Eye (tissue), 1 donor: ENCODE results near the gene LCE2C.
A peak's percentile ranks its signal among the peaks of the same experiment; 100 is the strongest.
"Not testable (repeated sequence)": the region's sequence is repeated elsewhere in the genome, so short reads cannot be mapped to it uniquely, and the experiment has no call there.

Experiments used
- DNase-seq: peaks from one replicate; pipeline ENCODE4 v3.0.0-alpha.2; 2015

Gene LCE2C, protein sequence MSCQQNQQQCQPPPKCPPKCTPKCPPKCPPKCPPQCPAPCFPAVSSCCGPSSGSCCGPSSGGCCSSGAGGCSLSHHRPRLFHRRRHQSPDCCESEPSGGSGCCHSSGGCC

DNA sequence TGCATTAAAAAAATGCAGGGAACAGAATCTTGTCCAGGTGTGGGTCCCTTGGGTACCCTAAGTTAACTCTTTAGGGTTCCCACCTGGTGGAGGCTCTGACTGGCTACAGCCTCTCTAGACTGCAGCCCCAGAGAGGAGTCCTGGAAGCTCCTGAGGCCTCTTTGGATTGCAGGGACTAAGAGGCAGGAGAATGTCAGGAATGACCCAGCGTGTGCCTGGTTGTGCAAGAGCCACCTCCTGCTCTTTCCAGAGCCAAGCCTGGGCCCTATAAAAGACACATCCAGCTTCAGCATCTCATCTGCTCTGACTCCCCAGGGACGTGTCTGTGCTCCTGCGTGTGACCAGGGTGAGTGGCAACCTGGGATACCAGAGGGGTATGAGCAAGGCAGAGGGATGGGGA lies at the start of gene LCE2C:
Gene LCE2C, plus strand, starts transcription at position 297 of the 400 bp plus-strand sequence. CDS start 737 bp downstream, outside the sequence.
- not testable (repeated sequence) for DNase-seq

DNA sequence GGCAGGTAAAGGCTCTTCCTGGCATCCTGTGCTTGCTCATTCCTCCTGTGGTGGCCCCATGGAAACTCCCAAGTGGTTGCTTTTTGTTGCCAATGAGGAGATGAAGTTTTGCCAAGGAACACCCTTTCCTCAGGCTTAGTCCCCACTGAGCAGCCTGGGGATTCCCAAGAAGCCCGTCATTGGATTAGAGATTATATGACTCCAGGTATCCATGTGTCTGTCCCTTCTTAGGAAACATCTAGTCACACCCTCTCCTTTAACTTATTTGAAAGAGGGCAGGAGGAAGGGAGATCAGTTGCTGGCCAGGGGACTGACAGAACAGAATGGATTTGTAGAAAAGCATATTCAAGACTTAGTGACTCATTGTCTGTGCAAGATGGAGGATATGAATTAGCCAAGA lies 48.3 kb upstream of the LCE2C start:
- no peak for DNase-seq

DNA sequence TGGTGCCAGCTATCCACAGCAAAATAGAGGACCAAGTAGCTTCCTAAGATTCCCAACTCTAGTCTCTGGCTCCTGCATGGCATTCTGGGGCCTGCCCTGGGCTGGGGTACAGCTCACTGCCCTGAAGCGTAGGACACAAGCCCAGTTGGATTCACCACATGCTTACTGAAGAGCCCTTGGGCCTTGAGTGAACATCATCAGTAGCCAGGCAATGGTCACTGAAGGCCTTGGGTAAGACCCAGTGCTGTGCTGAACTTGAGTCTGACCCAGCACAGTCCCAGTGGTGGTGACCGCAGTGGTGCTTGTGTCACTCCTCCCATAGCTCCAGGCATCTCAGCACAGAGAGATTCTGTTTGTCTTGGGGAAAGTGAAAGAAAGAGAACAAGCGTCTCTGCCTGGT lies 44.5 kb upstream of the LCE2C start:
- no peak for DNase-seq

DNA sequence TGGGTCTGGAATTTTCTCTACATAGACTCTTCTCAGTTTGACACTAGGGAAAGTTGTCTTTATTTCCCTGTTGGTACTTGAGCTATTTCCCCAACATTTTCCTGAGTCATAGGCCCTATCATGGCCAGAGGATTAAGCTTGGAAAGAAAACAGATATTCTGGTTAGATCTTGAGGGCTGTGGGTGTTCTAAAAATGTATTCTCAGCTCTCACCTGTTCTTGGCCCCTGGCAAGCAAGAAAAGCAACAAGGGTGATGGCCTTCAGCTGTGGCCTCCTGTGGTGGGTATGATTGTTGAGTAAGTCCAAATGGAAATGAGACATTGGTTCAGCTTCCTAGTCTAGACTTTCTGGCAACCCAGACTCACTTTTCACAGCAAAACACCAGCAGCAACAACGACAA lies 34.7 kb upstream of the LCE2C start:
- no peak for DNase-seq

DNA sequence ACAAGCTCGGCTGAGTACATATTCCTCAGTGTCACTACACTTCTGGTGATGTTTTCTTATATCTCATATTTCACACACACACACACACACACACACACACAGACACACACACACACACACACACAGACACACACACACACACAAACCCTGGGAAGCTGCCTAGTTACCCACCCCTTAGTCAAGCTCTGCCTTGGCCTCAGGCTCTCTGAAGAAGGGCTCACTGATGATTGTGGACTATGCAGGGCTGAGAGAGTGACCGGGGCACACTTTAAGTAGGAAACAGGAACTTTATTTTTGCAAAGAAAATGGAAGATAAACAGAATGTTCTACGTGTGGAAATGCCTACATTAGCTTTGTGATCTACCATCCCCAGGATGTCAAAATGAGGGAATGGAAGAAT lies 31.1 kb upstream of the LCE2C start:
- DNase-seq, result no peak

DNA sequence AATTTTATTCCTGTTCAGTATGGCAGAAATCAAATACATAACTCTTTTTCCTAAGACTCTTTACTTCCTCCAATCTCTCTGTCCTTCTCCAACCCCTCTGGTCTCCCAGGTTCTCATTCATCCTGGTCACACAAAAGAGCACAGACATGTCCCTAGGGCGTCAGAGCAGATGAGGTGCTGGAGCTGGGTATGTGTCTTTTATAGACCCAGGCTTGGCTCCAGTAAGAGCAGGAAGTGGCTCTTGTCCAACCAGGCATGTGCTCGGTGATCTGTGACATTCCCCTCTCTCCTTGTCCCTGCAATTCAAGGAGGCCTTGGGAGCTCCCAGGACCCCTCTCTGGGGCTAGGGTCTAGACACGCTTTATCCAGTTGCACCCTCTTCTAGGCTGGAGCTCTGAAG lies 29.9 kb upstream of the LCE2C start:
- no peak for DNase-seq

DNA sequence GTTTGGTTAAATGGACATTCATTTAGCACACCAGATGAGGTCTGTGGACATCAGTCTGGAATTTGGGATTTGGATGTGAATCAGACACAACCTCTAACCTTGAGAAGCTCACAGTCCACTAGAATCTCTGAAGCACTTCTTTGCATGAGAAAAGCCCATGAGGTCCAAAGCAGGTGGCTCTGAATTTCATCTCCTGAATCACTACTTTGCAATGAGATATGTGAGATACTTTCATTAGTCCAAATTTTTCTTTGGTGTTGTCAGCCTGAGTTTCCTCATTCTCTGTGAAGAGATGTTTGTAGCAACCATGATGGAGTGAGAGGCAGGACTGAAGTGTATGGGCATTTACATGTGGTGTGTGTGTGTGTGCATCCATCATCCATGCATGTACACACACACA lies 28.4 kb upstream of the LCE2C start:
- DNase-seq, result no peak

DNA sequence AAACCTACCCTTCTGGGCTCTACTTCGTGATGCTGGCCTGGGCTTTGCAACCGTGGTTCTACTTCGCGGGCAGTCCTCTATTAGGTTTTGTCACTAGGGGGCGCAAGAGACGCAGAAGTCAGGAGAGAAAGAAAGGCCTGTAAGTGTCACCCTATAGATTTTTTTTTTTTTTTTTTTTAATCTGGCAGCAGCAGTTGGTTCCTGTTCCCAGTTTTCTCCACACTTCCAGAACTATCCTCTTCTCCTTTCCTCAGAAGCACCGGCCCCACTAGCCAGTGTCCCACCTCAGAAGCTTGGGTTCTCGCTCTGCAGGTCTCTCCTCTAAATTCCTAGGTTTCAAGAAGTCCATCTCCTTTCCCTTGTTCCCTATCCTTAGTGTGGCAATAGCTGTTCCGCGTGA lies 21.0 kb upstream of the LCE2C start:
- peak; percentile 91 for DNase-seq

DNA sequence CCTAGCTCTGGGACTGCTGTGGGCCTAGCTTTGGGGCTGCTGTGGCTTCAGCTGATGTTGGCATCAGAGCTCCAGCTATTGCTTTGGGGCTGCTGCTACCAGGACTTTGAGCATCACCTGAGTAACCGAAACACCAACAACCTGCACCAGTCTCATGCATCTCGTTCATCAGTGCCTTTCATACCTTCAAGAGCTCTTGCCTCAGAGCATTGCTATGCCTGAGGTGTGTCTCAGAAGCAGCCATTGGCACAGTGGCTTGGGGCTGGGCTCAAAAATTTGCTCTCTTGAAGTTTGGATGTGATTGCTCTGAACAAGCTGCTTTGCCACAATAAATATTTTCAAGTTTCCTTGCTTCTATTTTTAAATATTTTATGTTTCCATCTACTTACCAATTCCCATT lies 18.6 kb upstream of the LCE2C start:
- no peak for DNase-seq

DNA sequence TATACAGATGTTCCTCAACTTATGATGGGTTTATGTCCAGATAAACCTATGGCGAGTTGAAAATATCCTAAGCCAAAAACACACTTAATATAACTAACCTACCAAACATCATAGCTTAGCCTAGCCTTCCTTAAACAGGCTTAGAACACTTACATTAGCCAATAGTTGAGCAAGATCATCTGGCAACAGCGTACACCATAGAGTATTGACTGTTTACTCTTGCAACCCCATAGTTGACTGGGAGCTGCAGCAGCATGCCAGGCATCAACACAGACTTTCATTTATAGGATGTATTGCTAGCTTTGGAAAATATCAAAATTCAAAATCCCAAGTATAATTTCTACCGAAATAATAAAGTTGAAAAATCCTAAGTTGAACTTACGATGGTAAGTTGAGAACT lies 17.4 kb upstream of the LCE2C start:
- no peak for DNase-seq

DNA sequence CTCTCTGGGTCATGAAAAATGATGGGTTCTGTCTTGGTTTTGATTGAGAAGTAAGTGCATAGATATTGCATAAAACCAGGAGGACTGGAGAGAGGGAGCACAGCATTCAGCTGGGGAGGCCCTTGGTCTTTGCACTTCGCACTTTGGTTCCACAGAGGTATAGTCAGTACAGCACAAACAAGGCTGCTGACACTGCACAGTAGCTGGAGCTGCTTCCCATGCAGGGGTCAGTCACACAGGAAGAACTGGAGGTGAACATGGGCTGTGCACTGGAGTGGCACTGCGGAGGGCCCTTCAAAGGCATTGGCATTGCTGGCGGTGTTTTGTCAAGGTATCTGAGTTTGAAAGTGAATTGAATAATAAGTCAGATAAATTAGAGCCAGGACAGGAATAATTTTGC lies 16.4 kb upstream of the LCE2C start:
- DNase-seq, result no peak

DNA sequence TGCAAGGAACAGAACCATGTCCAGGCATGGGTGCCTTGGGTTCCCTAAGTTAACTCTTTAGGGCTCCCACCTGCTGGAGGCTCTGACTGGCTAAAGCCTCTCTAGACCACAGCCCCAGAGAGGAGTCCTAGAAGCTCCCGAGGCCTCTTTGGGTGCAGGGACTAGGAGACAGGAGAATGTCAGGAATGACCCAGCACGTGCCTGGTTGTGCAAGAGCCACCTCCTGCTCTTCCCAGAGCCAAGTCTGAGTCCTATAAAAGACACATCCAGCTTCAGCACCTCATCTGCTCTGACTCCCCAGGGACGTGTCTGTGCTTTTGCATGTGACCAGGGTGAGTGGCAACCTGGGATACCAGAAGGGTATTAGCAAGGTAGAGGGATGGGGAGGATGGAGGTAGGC lies 12.0 kb upstream of the LCE2C start, which contains the start of gene LCE2D:
Gene LCE2D, plus strand, starts transcription at position 283 of the 400 bp plus-strand sequence. CDS start 726 bp downstream, outside the sequence.
- DNase-seq, result no peak

DNA sequence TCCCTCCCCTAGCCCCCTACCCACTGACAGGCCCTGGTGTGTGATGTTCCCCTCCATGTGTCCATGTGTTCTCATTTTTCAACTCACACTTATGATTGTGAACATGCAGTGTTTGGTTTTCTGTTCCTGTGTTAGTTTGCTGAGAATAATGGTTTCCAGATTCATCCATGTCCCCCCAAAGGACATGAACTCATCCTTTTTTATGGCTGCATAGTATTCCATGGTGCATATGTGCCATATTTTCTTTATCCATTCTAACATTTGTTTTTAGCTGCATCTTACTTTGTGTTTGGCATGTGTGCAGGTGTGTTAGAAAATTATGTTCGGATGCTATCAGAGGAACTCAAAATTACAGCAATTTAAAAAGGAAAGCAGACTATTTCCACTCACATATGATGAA lies 8.9 kb upstream of the LCE2C start:
- DNase-seq, result not testable (repeated sequence)

DNA sequence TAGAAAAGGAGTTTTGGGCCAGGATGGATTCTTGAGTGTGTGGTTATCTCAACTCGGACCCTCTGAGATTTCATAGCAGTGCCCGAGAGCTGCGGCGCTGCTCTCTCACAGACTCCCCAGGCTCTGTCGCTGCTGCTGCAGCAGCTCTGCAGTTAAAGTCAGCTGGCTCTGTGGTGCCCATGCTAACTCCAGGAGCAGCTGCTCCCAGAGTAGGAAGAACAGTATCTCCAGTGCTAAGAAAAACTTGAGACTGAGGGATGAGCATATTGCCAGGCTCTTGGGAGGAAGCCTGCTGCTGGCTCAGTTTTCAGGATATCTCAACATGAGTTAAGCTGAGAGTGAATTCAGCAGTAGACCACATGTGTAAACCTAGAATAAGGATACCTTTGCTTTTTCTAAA lies 7.4 kb upstream of the LCE2C start:
- no peak for DNase-seq

DNA sequence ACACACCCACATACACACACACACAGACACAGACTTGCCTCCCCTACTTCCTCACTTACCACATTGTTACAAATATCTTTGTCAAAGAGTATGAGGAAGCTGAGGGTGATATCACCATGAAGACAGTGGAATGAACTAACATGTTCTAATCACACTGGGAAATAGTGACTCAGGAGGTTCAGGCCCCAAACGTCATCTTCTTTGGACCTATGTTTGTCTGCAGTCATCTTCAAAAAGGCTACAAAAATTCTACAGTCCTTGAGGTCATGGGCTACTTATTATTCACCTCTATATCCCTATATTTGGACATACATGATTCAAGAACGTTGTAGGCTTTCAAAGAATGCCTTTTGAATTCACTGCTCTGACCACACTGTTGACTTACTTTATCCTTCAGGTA lies 2.1 kb upstream of the LCE2C start:
- DNase-seq, result no peak

DNA sequence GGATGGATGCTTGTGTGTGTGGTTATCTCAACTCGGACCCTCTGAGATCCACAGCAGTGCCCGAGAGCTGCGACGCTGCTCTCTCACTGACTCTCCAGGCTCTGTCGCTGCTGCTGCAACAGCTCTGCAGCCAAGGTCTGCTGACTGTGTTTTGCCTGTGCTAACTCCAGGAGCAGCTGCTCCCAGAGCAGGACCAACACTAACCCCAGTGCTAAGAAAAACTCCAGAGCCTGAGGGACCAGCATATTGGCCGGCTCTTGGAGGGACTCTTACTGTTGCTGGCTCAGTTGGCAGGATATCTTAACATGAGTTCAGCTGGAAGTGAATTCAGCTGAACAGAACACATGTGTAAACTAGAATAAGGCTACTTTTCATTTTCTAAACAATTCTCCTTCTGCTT lies 4.4 kb downstream of the LCE2C start:
- no peak for DNase-seq

DNA sequence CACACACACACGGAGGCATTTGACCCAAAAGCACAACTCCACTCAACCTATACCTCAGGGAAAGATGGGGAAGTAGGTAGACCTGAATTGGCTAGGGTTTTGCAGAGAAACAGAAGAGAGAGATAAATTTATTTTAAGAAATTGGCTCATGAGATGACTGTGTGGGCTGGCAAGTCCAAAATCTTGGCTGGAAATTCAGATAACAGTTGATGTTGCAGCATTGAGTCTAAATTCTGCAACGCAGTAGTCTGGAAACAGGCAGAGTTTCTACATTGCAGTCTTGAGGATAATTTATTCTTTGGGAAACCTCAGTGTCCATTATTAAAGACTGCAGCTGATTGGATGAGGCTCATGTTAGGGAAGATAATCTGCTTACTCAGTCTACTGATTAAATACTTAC lies 6.5 kb downstream of the LCE2C start:
- DNase-seq, result no peak

DNA sequence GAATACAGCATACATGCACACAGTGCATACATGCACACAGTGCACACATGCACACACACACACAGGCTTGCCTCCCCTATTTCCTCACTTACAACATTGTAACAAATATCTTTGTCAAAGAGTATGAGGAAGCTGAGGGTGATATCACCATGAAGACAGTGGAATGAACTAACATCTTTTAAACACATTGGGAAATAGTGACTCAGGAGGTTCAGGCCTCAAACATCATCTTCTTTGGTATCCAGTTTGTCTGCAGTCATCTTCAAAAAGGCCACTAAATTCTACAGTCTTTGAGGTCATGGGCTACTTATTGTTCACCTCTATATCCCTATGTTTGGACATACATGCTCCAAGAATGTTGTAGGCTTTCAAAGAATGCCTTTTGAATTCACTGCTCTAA lies 8.8 kb downstream of the LCE2C start:
- DNase-seq, result no peak

DNA sequence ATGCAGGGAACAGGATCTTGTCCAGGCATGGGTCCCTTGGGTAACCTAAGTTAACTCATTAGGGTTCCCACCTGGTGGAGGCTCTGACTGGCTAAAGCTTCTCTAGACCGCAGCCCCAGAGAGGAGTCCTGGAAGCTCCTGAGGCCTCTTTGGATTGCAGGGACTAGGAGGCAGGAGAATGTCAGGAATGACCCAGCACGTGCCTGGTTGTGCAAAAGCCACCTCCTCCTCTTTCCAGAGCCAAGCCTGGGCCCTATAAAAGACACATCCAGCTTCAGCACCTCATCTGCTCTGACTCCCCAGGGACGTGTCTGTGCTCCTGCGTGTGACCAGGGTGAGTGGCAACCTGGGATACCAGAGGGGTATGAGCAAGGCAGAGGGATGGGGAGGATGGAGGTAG lies 10.7 kb downstream of the LCE2C start, which contains the start of gene LCE2B:
Gene LCE2B, plus strand, starts transcription at position 301 of the 400 bp plus-strand sequence. CDS start 721 bp downstream, outside the sequence.
- not testable (repeated sequence) for DNase-seq

DNA sequence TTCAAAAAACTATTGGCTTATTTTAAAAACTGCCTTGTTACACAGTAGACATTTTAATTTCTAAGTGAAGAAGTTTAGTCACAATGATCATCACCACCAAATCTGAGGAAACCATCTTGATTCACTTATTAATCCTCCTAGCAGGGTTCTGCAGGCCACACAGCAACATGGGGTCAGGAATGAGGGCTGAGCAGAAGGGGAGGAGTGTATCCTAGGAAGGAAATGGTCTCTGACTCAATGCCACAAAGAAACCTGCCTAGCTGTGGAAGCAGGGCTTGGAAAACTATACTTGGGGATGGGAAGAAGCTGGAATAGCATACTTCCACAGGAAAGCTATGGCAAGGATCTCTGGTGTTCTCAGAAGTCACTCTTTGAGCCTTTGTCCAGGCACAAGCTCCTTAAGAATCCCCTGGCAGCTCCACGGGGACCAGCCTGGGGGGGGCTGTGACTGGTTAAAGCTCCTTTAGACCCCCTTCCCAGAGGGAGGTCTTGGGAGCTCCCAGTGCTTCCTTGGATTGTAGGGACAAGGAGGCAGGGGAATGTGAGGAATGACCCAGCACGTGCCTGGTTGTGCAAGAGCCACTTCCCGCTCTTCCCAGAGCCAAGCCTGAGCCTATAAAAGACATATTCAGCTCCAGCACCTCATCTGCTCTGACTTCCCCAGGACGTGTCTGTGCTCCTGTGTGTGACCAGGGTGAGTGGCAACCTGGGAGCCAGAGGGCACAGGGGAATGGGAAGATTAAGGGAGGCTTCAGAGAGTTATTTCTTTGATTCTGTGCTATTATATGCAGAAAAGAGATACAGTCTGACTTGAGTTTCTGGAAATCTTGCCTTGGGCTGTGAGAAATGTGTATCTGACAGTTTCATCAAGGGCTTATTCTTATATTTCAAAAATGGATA lies 22.9 kb downstream of the LCE2C start, which contains the start of gene LCE2A:
Gene LCE2A, plus strand, starts transcription at position 645 of the 900 bp plus-strand sequence. CDS start 557 bp downstream, outside the sequence.
- DNase-seq, result no peak

DNA sequence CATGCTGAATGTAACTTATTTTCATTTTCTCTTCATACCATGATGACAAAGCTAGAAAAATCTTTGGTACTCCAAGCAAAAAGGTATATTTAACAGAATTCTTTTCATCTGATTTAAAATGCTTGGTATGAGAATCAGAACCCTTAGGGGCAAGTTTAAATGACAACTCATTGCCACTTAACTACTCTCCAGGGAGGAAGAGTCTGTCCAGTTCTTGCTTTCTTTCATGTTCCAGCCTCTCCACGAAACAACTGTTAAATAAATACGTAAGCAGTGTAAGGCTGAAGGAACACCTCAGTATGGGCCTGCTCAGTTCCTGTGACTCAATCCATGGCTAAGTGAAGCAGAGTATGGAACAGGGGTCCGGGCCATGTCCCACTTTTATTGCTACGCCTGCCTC lies 24.7 kb downstream of the LCE2C start:
- DNase-seq, result no peak

DNA sequence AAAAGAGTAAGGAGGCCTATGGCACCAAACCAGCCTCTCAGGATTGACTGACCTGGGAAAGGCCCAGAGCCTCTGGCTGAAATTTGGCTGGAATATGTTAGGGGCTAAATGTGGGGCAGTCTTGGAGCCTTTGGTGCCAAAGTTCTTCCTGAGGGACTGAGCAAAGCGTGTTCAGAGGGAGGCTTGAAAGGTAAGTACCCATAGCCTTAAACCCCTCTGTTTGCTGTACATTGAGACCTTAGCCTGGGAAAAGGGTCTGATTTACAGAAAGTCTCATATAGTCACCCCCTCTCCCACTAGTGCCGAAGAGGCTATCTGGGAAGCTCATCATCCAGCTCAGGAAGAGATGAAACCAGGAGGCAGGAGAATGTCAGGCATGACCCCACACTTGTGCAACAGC lies 32.8 kb downstream of the LCE2C start, which contains the start of gene LCE4A:
Gene LCE4A, plus strand, starts transcription at position 301 of the 400 bp plus-strand sequence. CDS start 916 bp downstream, outside the sequence.
- DNase-seq, result no peak

DNA sequence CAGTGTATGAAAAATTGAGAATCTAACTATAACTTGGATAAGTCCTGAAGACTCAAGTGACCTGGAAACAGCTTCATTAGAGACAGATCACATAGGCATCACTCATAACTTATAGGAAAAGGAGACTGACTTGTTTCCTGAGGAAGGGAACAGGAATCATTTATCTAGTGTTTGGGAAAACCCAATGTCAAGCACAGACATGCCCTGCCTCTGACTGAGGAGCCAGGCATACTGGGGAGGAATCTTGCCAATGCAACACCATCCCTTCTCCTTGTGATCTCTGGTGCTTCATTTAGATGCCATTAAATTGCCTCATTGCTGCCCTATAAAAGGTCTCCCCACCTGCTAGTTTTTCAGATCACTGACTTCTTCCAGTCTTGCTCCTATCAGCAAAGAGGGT lies 43.2 kb downstream of the LCE2C start:
- DNase-seq, result no peak

DNA sequence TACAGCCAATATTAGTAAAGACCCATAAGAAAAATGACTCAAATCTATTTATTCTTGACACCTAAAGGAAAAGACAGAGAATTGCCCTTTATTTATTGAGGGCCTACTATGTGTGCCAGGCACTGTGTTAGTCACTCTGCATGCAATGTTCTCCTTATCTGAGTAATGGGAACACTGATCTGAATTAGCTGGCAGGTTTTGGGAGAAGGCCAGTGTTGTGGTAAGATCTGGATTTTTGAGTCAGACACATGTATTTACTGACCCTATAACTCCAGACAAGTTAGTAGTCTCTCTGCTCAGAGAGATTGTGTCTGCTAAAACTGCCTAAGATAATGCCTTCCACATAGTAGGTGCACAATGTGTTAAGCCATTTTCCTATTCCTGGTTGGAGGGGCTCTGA lies 50.2 kb downstream of the LCE2C start:
- DNase-seq, result no peak
